ENCODE data around the gene CYTH4. TPM values are rescaled to one million over a fixed set of nuclear protein-coding genes. Genes with fewer than 3 reads are reported as not detected.

CYTH4 gene
- total and polyA plus RNA-seq, 4 donors: 1.9 to 9.9 (median 5.9) TPM

- TF ChIP-seq, protein P1, sequence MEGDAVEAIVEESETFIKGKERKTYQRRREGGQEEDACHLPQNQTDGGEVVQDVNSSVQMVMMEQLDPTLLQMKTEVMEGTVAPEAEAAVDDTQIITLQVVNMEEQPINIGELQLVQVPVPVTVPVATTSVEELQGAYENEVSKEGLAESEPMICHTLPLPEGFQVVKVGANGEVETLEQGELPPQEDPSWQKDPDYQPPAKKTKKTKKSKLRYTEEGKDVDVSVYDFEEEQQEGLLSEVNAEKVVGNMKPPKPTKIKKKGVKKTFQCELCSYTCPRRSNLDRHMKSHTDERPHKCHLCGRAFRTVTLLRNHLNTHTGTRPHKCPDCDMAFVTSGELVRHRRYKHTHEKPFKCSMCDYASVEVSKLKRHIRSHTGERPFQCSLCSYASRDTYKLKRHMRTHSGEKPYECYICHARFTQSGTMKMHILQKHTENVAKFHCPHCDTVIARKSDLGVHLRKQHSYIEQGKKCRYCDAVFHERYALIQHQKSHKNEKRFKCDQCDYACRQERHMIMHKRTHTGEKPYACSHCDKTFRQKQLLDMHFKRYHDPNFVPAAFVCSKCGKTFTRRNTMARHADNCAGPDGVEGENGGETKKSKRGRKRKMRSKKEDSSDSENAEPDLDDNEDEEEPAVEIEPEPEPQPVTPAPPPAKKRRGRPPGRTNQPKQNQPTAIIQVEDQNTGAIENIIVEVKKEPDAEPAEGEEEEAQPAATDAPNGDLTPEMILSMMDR (IDR thresholded peaks at IDR 0.05; ENCODE audit: low read depth, low read length, missing input control): no peak
- no peak for TF ChIP-seq EGR1 (IDR thresholded peaks at IDR 0.05; ENCODE audit: low read depth in 2 of 2)
- no peak for TF ChIP-seq NR2F2 (IDR thresholded peaks at IDR 0.05)
Observed at GRCh38 chr22:37312549-37313183, 30.4 kb downstream of the CYTH4 start (continued).

- TF ChIP-seq MAX (IDR thresholded peaks at IDR 0.05) (no peak), YY1 (IDR thresholded peaks at IDR 0.05) (no peak), SP1 (IDR thresholded peaks at IDR 0.05) (no peak), GABPA (IDR thresholded peaks at IDR 0.05 in 1 of 2, conservative IDR thresholded peaks at IDR 0.05 in 1 of 2) (no peak), HNF4A (conservative IDR thresholded peaks at IDR 0.05) (no peak), FOXA1 (IDR thresholded peaks at IDR 0.05) (no peak), HNF4G (IDR thresholded peaks at IDR 0.05) (no peak), EGR1 (IDR thresholded peaks at IDR 0.05; ENCODE audit: low read depth in 2 of 2) (no peak), RXRA (IDR thresholded peaks at IDR 0.05) (no peak)
- TF ChIP-seq, protein P2, sequence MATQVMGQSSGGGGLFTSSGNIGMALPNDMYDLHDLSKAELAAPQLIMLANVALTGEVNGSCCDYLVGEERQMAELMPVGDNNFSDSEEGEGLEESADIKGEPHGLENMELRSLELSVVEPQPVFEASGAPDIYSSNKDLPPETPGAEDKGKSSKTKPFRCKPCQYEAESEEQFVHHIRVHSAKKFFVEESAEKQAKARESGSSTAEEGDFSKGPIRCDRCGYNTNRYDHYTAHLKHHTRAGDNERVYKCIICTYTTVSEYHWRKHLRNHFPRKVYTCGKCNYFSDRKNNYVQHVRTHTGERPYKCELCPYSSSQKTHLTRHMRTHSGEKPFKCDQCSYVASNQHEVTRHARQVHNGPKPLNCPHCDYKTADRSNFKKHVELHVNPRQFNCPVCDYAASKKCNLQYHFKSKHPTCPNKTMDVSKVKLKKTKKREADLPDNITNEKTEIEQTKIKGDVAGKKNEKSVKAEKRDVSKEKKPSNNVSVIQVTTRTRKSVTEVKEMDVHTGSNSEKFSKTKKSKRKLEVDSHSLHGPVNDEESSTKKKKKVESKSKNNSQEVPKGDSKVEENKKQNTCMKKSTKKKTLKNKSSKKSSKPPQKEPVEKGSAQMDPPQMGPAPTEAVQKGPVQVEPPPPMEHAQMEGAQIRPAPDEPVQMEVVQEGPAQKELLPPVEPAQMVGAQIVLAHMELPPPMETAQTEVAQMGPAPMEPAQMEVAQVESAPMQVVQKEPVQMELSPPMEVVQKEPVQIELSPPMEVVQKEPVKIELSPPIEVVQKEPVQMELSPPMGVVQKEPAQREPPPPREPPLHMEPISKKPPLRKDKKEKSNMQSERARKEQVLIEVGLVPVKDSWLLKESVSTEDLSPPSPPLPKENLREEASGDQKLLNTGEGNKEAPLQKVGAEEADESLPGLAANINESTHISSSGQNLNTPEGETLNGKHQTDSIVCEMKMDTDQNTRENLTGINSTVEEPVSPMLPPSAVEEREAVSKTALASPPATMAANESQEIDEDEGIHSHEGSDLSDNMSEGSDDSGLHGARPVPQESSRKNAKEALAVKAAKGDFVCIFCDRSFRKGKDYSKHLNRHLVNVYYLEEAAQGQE (IDR thresholded peaks at IDR 0.05): no peak
- TF ChIP-seq, protein P1 (IDR thresholded peaks at IDR 0.05; ENCODE audit: low read depth, low read length, missing input control): no peak
- TF ChIP-seq, protein P3, sequence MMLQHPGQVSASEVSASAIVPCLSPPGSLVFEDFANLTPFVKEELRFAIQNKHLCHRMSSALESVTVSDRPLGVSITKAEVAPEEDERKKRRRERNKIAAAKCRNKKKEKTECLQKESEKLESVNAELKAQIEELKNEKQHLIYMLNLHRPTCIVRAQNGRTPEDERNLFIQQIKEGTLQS (IDR thresholded peaks at IDR 0.05): no peak
- H3K4me3 ChIP-seq (ENCODE audit: low read depth in 1 of 3, low read length in 3 of 3): no peak overlapping the region
- peaks cover 0 to 18% (median 8%) of the 10 kb centered on the region in 4 donors for H3K4me1 ChIP-seq (ENCODE audit: control insufficient read depth in 4 of 4, insufficient read depth in 4 of 4, low read length in 3 of 4)
- H3K9ac ChIP-seq (ENCODE audit: low read depth in 1 of 2, low read length in 2 of 2): no peak overlapping the region
- H3K27ac ChIP-seq (ENCODE audit: low read depth in 1 of 2, low read length in 2 of 2): no peak overlapping the region
- no peak for DNase-seq (ENCODE audit: low spot score)
- 62% methylated on average over 25 of the region's 25 CpGs for WGBS
- no peaks in the 10 kb centered on the region for H3K36me3 ChIP-seq (ENCODE audit: control insufficient read depth in 4 of 4, insufficient read depth in 3 of 4, low read depth in 1 of 4, low read length in 3 of 4)
- H3K9me3 ChIP-seq (ENCODE audit: control insufficient read depth in 4 of 4, low read length in 3 of 4): no peaks in the 10 kb centered on the region
- H3K27me3 ChIP-seq (ENCODE audit: control insufficient read depth in 4 of 4, insufficient read depth in 4 of 4, low read length in 3 of 4): no peaks in the 10 kb centered on the region
Observed at GRCh38 chr22:37313376-37314314, 31.3 kb downstream of the CYTH4 start.
